H1 (cell line): ENCODE measurements around the gene CARD11. TPM values are rescaled to one million over a fixed set of nuclear protein-coding genes. Genes with fewer than 3 reads are reported as not detected.

ENCODE experiments used
- CTCF ChIA-PET: fragments of 300-600 bp; sonication (Branson Sonifier 250); formaldehyde crosslinking; loops from one replicate; lab custom pipeline; 2021; ENCODE audit not compliant: partially characterized antibody; lab: Charles Lee
- POLR2A ChIA-PET: fragments of 300-600 bp; sonication (Branson Sonifier 250); formaldehyde crosslinking; loops from one replicate; lab custom pipeline; 2021; ENCODE audit warnings: inconsistent platforms; ENCODE audit not compliant: partially characterized antibody; lab: Charles Lee
- DNase-seq, 2 experiments: peaks; one replicate each; pipeline versions ENCODE4 v3.0.0 to v3.0.0-alpha.2; 2010 to 2022; ENCODE audit warnings: low spot score in 2 of 2, low read depth in 1 of 2, mixed read lengths in 1 of 2
- FAIRE-seq: peaks from 2 replicates; lab custom pipeline; 2011; peaks lifted over from hg19 to GRCh38; lab: Jason Lieb, UNC
- H2AFZ ChIP-seq: 2 replicates; pipeline ENCODE4 v1.8.1; 2012; ENCODE audit warnings: low read length, inconsistent platforms
- H2AK5ac ChIP-seq: 2 replicates; pipeline ENCODE4 v1.6.1; 2013; ENCODE audit warnings: low read depth, low read length
- H2BK120ac ChIP-seq: replicated peaks from 2 replicates; pipeline ENCODE3; 2013; ENCODE audit warnings: low read depth, low read length, inconsistent platforms
- H2BK12ac ChIP-seq: 2 replicates; pipeline ENCODE4 v1.6.1; 2013; ENCODE audit warnings: low read depth, low read length
- H2BK15ac ChIP-seq: 2 replicates; pipeline ENCODE4 v1.6.1; 2013; ENCODE audit warnings: low read length
- H2BK20ac ChIP-seq: 2 replicates; pipeline ENCODE4 v1.6.1; 2013; ENCODE audit warnings: low read length
- H2BK5ac ChIP-seq: 2 replicates; pipeline ENCODE4 v1.6.1; 2013; ENCODE audit warnings: low read depth, low read length
- H3K14ac ChIP-seq: 2 replicates; pipeline ENCODE4 v1.6.1; 2013; ENCODE audit warnings: inconsistent platforms; ENCODE audit not compliant: insufficient read length
- H3K18ac ChIP-seq: 2 replicates; pipeline ENCODE4 v1.6.1; 2013; ENCODE audit warnings: low read length; ENCODE audit errors: extremely low read depth
- H3K23ac ChIP-seq: 2 replicates; pipeline ENCODE4 v1.6.1; 2013; ENCODE audit warnings: inconsistent platforms; ENCODE audit not compliant: insufficient read length
- H3K23me2 ChIP-seq: 2 replicates; pipeline ENCODE4 v1.6.1; 2013; ENCODE audit warnings: low read depth, low read length
- H3K27ac ChIP-seq: 2 replicates; pipeline ENCODE4 v1.6.1; 2011; ENCODE audit warnings: low read depth, low read length, inconsistent platforms
- H3K27me3 ChIP-seq, 4 experiments: replicated peaks in 1 of 4; 1 replicate in 1 of 4; 2 replicates in 3 of 4; pipeline versions ENCODE4 v1.6.1 to v1.8.1; 2011 to 2013; ENCODE audit warnings: low read length in 3 of 4, mild to moderate bottlenecking in 3 of 4, inconsistent platforms in 2 of 4, mixed read lengths in 2 of 4, moderate library complexity in 1 of 4; ENCODE audit not compliant: control insufficient read depth in 3 of 4, insufficient read depth in 3 of 4; ENCODE audit errors: extremely low read depth in 1 of 4
- H3K36me3 ChIP-seq, 4 experiments: 2 replicates each; pipeline versions ENCODE4 v1.6.1 to v1.8.1; 2011 to 2013; ENCODE audit warnings: mild to moderate bottlenecking in 4 of 4, low read length in 3 of 4, moderate library complexity in 2 of 4, control low read depth in 1 of 4, inconsistent platforms in 1 of 4; ENCODE audit not compliant: insufficient read depth in 4 of 4, control insufficient read depth in 2 of 4
- H3K4ac ChIP-seq: replicated peaks from 2 replicates; pipeline ENCODE3; 2013; ENCODE audit warnings: low read length, low read depth, mixed read lengths, inconsistent platforms; ENCODE audit not compliant: insufficient read length
- H3K4me1 ChIP-seq, 4 experiments: replicated peaks in 1 of 4; 1 replicate in 1 of 4; 2 replicates in 3 of 4; pipeline versions ENCODE4 v1.6.1 to v1.8.1; 2011 to 2013; ENCODE audit warnings: low read length in 3 of 4, inconsistent platforms in 2 of 4, mixed read lengths in 1 of 4; ENCODE audit not compliant: insufficient read depth in 4 of 4, control insufficient read depth in 3 of 4
- H3K4me2 ChIP-seq, 2 experiments: 2 replicates each; pipeline versions ENCODE4 v1.6.1 to v1.8.1; 2011 to 2013; ENCODE audit warnings: low read depth in 2 of 2, low read length in 2 of 2, control low read depth in 1 of 2, inconsistent platforms in 1 of 2, mild to moderate bottlenecking in 1 of 2; ENCODE audit not compliant: insufficient read depth in 1 of 2
- H3K4me3 ChIP-seq, 4 experiments: fragments of 200-600, 300-600 bp in 1 of 4; sonication (generic), shearing (Covaris generic), sonication (Bioruptor Twin) in 1 of 4; 2 replicates each; pipeline versions ENCODE4 v1.5.1 to v1.8.1; 2011 to 2016; ENCODE audit warnings: low read length in 4 of 4, low read depth in 3 of 4, control low read depth in 2 of 4, inconsistent platforms in 2 of 4, mild to moderate bottlenecking in 2 of 4, mixed read lengths in 1 of 4, moderate library complexity in 1 of 4; ENCODE audit not compliant: insufficient read depth in 2 of 4; ENCODE audit errors: extremely low read depth in 1 of 4
- H3K56ac ChIP-seq: replicated peaks from 2 replicates; pipeline ENCODE3; 2013; ENCODE audit warnings: low read depth, mild to moderate bottlenecking, mixed read lengths, low read length, inconsistent platforms; ENCODE audit not compliant: insufficient read length
- H3K79me1 ChIP-seq: 2 replicates; pipeline ENCODE4 v1.6.1; 2013; ENCODE audit warnings: low read depth, low read length, control low read depth
- H3K79me2 ChIP-seq, 2 experiments: 2 replicates each; pipeline versions ENCODE4 v1.6.1 to v1.8.1; 2012 to 2013; ENCODE audit warnings: low read length in 2 of 2, mild to moderate bottlenecking in 2 of 2, inconsistent platforms in 1 of 2; ENCODE audit not compliant: insufficient read depth in 2 of 2, control insufficient read depth in 1 of 2
- H3K9ac ChIP-seq, 4 experiments: replicated peaks in 1 of 4; 1 replicate in 1 of 4; 2 replicates in 3 of 4; pipeline versions ENCODE4 v1.6.1 to v1.8.1; 2011 to 2013; ENCODE audit warnings: low read depth in 3 of 4, low read length in 3 of 4, control low read depth in 2 of 4, mild to moderate bottlenecking in 2 of 4, moderate library complexity in 2 of 4, inconsistent platforms in 1 of 4; ENCODE audit errors: extremely low read depth in 1 of 4
- H3K9me3 ChIP-seq, 2 experiments: 2 replicates each; pipeline versions ENCODE4 v1.6.1 to v1.8.1; 2012 to 2013; ENCODE audit warnings: mild to moderate bottlenecking in 2 of 2, moderate library complexity in 2 of 2, control low read depth in 1 of 2, inconsistent platforms in 1 of 2, low read depth in 1 of 2, low read length in 1 of 2, mixed read lengths in 1 of 2; ENCODE audit not compliant: insufficient read depth in 2 of 2
- H4K20me1 ChIP-seq, 2 experiments: replicated peaks in 1 of 2; 2 replicates each; pipeline versions ENCODE3 to v1.8.1; 2011 to 2013; ENCODE audit warnings: inconsistent platforms in 2 of 2, low read length in 2 of 2, mild to moderate bottlenecking in 1 of 2; ENCODE audit not compliant: insufficient read depth in 2 of 2, control insufficient read depth in 1 of 2
- H4K5ac ChIP-seq: 2 replicates; pipeline ENCODE4 v1.6.1; 2013; ENCODE audit warnings: low read length, low read depth, mixed read lengths, inconsistent platforms; ENCODE audit not compliant: insufficient read length
- H4K8ac ChIP-seq: 2 replicates; pipeline ENCODE4 v1.8.0; 2013; ENCODE audit warnings: mild to moderate bottlenecking, moderate library complexity, low read length, inconsistent platforms; ENCODE audit not compliant: insufficient read depth; ENCODE audit errors: extremely low read depth
- H4K91ac ChIP-seq: replicated peaks from 2 replicates; pipeline ENCODE3; 2013; ENCODE audit warnings: low read length, mixed read lengths, inconsistent platforms; ENCODE audit not compliant: insufficient read length
- BRCA1 ChIP-seq: IDR thresholded peaks from 2 replicates; pipeline ENCODE4 v1.6.1; 2012; ENCODE audit warnings: low read depth, low read length, improper control_type of control experiment
- CTBP2 ChIP-seq: IDR thresholded peaks from 2 replicates; pipeline ENCODE4 v1.7.0; 2011; ENCODE audit warnings: borderline replicate concordance, mild to moderate bottlenecking, moderate library complexity, mixed read lengths, low read length; ENCODE audit not compliant: insufficient read depth, insufficient read length
- PHF8 ChIP-seq: fragments of 200-600 bp; sonication (generic); conservative IDR thresholded peaks from 2 replicates; pipeline ENCODE4 v1.7.1; 2012; ENCODE audit warnings: low read depth, mild to moderate bottlenecking, inconsistent platforms, low read length, moderate library complexity
- SIRT6 ChIP-seq: IDR thresholded peaks from one replicate; pipeline ENCODE4 v1.7.1; 2012; ENCODE audit warnings: low read length, inconsistent platforms
- SP4 ChIP-seq: IDR thresholded peaks from 2 replicates; pipeline ENCODE4 v1.6.1; 2012; ENCODE audit warnings: low read length, inconsistent platforms
- SRF ChIP-seq: IDR thresholded peaks from 2 replicates; pipeline ENCODE4 v1.6.1; 2011; ENCODE audit warnings: mild to moderate bottlenecking, low read depth, low read length, moderate library complexity
- TEAD4 ChIP-seq: IDR thresholded peaks from 2 replicates; pipeline ENCODE4 v1.6.1; 2012; ENCODE audit warnings: low read depth, low read length, inconsistent platforms, mixed read lengths
- USF2 ChIP-seq: IDR thresholded peaks from 2 replicates; pipeline ENCODE4 v1.6.1; 2011; ENCODE audit warnings: low read length, improper control_type of control experiment
- ZNF274 ChIP-seq: IDR thresholded peaks from 2 replicates; pipeline ENCODE4 v1.7.0; 2012; ENCODE audit warnings: low read length, borderline replicate concordance; ENCODE audit errors: extremely low read depth
- WGBS, 2 experiments: shearing (Covaris generic) in 1 of 2; methylation state at CpG; one replicate each; pipeline versions ENCODE4 v1.1.6 to v1.1.7; 2013 to 2015; ENCODE audit warnings: low lambda C conversion rate in 2 of 2, mixed read lengths in 2 of 2, inconsistent platforms in 1 of 2, low coverage in 1 of 2, missing lambda C conversion rate in 1 of 2; ENCODE audit not compliant: insufficient replicate concordance in 2 of 2, insufficient coverage in 1 of 2, insufficient read length in 1 of 2; ENCODE audit errors: extremely low coverage in 1 of 2, missing lambda C conversion rate in 1 of 2; 5-methylcytosine and 5-hydroxymethylcytosine counted together
- polyA plus RNA-seq, 7 experiments: library from polyadenylated mRNA; depleted of rRNA in 3 of 7; stranded (reverse) in 5 of 7; unstranded in 2 of 7; fragments of >200 nt in 5 of 7; fragments of 200-250 nt in 2 of 7; gene quantifications; 1 replicate in 5 of 7; 2 replicates in 1 of 7; 4 replicates in 1 of 7; pipeline versions ENCODE4 v1.2.1 to v1.2.3, GENCODE V29; 2011 to 2013; ENCODE audit warnings: missing spikeins in 2 of 7, mixed read lengths in 2 of 7
- total RNA-seq: library from RNA; stranded (reverse); fragmentation: NEBNext Ultra II Directional; extraction: Animal tissue kit (Norgen Biotek cat#: 25700); gene quantifications from 2 replicates; pipeline ENCODE4 v1.2.1, GENCODE V29; 2021

Gene CARD11
- total and polyA plus RNA-seq, 2 of the 8 experiments (the other 6 are each of a cell fraction or from before 2014, with no cell fraction given): 12.6 to 29.8 TPM

GRCh38 chr7:2956526-2957368 lies 86.9 kb downstream of the CARD11 start:
- Histone ChIP-seq H4K5ac (no peak overlapping the region), H2AK5ac (no peak overlapping the region), H3K9ac (no peak overlapping the region), H4K20me1 (no peaks in the 10 kb centered on the region), H3K14ac (no peak overlapping the region), H3K18ac (no peak overlapping the region), H2BK5ac (no peak overlapping the region), H3K4ac (no peak overlapping the region), H2BK15ac (no peak overlapping the region), H2BK120ac (no peak overlapping the region), H4K91ac (no peak overlapping the region), H3K4me3 (no peak overlapping the region), H3K79me1 (no peaks in the 10 kb centered on the region), H3K23me2 (no peaks in the 10 kb centered on the region), H3K56ac (no peak overlapping the region), H3K36me3 (no peaks in the 10 kb centered on the region), H3K27ac (no peak overlapping the region), H4K8ac (no peak overlapping the region), H3K23ac (no peak overlapping the region), H3K4me1 (no peaks in the 10 kb centered on the region), H2BK20ac (no peak overlapping the region), H3K27me3 (no peaks in the 10 kb centered on the region), H3K9me3 (peaks cover 0 to 4% of the 10 kb centered on the region in 2 experiments; a peak in 2 of 4 replicates), H2BK12ac (no peak overlapping the region), H2AFZ (no peak overlapping the region), H3K79me2 (no peaks in the 10 kb centered on the region), H3K4me2 (no peak overlapping the region)
- ChIA-PET CTCF (interaction anchor here (0.6 to 1.3 kb wide), 5 partner anchors 9 to 46 kb away, joined by 3 to 4 read pairs (median 4); no protein-coding TSS in a partner anchor), POLR2A (no interaction called here)
- FAIRE-seq (no peak), DNase-seq (no peak)
- no peak for TF ChIP-seq ZNF274
- no peak for TF ChIP-seq CTBP2
- TF ChIP-seq SP4: no peak
- no peak for TF ChIP-seq SIRT6
- TF ChIP-seq USF2: no peak
- no peak for TF ChIP-seq SRF
- TF ChIP-seq BRCA1: no peak
- no peak for TF ChIP-seq PHF8
- TF ChIP-seq TEAD4: no peak
- WGBS, 2 experiments: 87% methylated on average over 12 of the region's 12 CpGs; no CpG with 5 or more reads in 1 of the 2 experiments
